GM20000 (cell line): ENCODE results near the gene KAZN.

Experiments used
- DNase-seq: peaks from one replicate; pipeline ENCODE4 v3.0.0; 2012; ENCODE audit warnings: low spot score
- TF ChIP-seq, protein P1 (sequence below): IDR thresholded peaks from 2 replicates; pipeline ENCODE4 v1.5.1; 2012; ENCODE audit warnings: mild to moderate bottlenecking, control low read depth; ENCODE audit errors: extremely low read depth, missing control alignments

Gene KAZN

DNA sequence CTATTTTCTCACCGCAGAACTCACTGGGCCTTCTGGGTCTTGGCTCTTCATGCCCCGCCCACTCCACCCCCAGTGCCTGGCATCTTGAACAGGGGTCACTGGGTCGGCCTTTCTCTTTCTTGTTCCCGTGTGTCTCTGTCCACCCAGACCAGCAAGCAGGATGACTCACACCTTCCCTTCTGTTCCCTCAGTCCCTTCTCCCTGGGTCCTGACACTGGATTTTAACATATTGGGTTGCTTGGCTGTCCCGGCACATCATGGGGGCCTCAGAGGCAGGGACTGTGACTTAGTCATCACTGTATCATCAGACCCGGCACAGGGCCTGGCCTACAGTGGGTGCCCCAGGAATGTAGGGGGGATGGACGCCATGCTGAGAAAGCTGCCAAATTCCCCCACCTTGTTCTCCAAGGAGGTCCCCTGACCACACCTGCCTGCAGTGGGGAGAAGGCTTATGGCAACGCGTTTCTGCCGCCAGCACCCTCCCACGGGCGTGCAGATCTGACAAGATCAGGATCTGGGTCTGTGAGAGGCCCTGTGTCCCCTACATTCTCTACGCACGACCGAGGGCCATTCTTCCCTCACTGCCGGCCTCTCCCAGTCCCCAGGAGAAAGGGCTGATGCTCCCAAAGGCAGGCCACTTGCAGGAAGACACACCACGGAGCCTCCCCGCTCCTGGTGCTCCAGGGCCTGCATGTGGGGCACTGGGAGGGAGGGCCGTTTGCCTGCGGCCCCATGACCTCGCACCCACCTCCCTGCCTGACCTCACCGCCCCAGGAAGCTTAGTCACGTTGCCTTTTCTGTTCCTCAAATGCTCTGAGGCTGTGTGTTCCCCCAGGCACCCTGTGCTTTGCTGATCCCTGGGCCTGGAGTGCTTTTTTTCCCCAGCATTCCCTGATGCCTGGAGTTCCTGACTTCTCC is 397.9 kb downstream of the KAZN start:
- no peak for DNase-seq
- TF ChIP-seq, protein P1, sequence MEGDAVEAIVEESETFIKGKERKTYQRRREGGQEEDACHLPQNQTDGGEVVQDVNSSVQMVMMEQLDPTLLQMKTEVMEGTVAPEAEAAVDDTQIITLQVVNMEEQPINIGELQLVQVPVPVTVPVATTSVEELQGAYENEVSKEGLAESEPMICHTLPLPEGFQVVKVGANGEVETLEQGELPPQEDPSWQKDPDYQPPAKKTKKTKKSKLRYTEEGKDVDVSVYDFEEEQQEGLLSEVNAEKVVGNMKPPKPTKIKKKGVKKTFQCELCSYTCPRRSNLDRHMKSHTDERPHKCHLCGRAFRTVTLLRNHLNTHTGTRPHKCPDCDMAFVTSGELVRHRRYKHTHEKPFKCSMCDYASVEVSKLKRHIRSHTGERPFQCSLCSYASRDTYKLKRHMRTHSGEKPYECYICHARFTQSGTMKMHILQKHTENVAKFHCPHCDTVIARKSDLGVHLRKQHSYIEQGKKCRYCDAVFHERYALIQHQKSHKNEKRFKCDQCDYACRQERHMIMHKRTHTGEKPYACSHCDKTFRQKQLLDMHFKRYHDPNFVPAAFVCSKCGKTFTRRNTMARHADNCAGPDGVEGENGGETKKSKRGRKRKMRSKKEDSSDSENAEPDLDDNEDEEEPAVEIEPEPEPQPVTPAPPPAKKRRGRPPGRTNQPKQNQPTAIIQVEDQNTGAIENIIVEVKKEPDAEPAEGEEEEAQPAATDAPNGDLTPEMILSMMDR = no peak

DNA sequence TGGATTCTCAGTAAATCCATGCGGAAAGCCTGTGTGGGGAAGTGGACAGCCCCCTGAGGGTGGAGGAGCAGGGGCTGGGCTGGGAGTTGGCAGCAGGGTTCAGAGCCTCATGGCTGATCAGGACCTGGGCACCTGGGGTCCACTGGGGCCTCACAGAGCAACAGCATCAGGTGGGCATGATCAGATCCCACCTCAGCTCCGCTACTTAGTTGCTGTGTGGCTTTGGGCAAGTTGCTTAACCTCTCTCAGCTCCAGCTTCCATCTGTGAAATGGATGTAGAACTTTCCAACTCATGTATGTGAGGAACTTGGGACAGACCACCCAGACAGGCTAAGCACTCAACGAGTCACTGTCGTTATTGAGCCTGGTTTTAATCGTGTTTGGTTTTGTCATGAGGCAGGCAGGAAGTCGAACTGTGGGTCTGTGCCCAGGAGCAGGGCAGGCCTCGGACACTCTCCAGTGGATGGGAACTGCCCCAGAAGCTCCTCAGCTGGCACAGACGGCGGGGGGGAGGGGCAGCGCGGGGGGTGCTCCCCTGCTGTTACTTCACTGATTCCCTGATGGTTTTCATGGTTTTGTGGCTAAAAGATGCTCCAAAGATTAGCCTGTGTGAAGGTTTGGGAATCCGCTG is 399.3 kb downstream of the KAZN start:
- no peak for DNase-seq
- TF ChIP-seq, protein P1 = no peak

DNA sequence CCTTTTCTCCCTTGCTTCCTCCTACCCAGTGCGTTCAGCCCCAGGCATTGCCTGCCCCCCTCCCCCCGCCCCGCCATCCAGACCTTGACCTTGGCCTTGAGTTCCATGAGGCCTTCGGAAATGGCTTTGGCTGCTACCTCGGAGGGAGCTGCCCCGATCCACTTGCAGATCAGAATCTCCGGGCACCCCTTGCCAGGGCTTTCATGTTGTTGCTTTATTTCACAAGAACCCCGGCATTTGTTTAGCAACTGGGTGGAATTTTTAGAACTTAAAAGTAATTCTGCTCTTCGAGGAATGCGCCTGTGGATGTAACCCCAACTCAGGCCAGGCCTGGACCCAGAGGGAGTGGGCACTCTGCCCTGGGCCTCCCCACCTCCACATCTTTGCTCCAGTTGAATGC is 401.0 kb downstream of the KAZN start:
- TF ChIP-seq, protein P1 = no peak
- DNase-seq = no peak

DNA sequence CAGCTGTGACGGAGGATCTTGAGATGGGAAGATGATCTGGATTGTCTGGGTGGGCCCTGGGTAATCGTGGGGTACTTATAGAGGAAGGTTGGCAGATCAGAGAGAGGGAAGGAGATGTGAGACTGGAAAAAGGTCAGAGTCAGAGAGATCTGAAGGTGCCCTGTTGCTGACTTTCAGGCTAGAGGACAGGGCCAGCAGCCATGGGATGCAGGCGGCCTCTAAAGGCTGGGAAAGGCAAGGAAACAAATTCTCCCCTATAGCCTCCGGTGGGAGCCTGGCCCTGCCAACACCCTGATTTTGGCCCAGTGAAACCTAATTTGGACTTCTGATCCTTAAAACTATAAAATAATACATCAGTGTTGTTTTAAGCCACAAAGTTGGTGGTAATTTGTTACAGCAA is 401.5 kb downstream of the KAZN start:
- DNase-seq = no peak
- TF ChIP-seq, protein P1 = no peak

DNA sequence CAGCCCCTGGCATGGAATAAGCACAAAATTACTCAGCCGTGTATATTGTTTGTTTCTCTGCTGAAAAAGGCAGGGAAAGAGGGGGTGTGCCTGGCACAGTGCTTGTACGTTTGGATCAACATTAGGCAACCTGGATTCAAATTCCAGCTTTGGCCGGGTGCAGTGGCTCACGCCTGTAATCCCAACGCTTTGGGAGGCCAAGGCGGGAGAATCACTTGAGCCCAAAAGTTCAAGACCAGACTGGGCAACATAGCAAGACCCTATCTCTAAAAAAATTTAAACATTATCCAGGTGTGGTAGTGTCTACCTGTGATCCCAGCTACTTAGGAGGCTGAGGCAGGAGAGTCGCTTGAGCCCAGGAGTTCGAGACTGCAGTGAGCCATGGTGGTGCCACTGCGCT is 402.2 kb downstream of the KAZN start:
- TF ChIP-seq, protein P1 = no peak
- no peak for DNase-seq

DNA sequence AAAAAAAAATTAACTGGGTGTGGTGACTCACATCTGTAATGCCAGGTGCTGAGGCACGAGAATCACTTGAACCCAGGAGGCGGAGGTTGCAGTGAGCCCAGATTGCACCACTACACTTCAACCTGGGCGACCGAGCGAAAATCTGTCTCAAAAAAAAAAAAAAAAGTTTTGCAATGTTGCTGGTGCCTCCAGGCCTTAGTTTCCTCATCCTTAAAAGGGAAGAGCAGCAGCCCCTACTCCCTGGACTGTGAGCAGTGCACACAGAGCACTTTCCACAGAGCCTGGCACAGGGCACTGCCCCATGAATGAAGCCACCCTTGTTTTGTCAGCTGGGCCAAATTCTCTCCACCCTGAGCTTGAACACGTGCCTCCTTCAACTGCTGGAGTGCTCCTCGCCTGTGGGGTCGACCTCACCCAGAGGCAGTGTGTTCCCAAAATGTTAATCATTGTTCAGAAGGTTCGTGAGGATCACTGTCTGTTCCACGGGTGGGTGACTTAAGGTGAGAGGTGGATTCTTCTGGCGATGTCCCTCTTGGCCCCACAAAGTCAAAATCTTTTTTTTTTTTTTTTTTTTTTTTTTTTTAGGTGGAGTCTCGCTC is 402.9 kb downstream of the KAZN start:
- TF ChIP-seq, protein P1 = no peak
- no peak for DNase-seq

DNA sequence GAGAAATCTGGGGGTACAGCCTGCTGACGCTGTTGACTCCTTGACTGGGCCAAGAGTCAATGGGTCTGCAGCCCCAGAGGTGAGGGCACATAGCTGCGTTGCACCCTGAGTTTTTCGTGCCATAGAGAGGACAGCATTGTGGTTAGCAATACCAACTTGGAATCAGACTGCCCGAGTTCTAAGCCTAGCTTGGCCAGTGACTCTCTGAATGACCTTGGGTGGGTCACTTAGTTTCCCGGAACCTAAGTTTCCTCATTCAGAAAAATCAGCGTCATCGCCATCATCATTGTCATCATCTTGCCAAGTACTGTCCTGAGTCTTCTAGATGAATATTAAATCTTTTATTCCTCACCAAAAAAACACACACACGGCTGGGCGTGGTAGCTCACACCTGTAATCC is 403.8 kb downstream of the KAZN start:
- no peak for DNase-seq
- TF ChIP-seq, protein P1 = no peak
